ENCODE measurements around the gene LARGE1. TPM values are rescaled to one million over a fixed set of nuclear protein-coding genes. Genes with fewer than 3 reads are reported as not detected.

Gene LARGE1
- total and polyA plus RNA-seq, 2 of the 13 experiments (the other 11 are each of a cell fraction or from before 2014, with no cell fraction given): 8.4 to 11.0 TPM

GRCh38 chr22:33922349-33922681 is 2.0 kb upstream of the LARGE1 start (continued):
- TF ChIP-seq HBP1 (CRISPR knock-in tag; IDR thresholded peaks at IDR 0.05; ENCODE audit: low read depth) (0 out of 2 replicates have a peak, but pooled peaks have one; percentile 8), PITX1 (CRISPR knock-in tag; IDR thresholded peaks at IDR 0.05) (no peak), ZNF558 (CRISPR knock-in tag; IDR thresholded peaks at IDR 0.05; ENCODE audit: borderline replicate concordance) (peak; percentile 55; the same call in 1 of the 2 replicates), AGO2 (optimal IDR thresholded peaks at IDR 0.05; ENCODE audit: low read depth, low read length) (no peak), HNRNPLL (IDR thresholded peaks at IDR 0.05; ENCODE audit: low read depth, low read length, poor library complexity, severe bottlenecking) (peak; percentile 82), PCBP1 (IDR thresholded peaks at IDR 0.05; ENCODE audit: borderline replicate concordance, low read depth, low read length) (0 out of 2 replicates have a peak, but pooled peaks have one; percentile 46), ZFY (CRISPR knock-in tag; IDR thresholded peaks at IDR 0.05) (no peak)

GRCh38 chr22:33921525-33922348 is 1.5 kb upstream of the LARGE1 start:
- Histone ChIP-seq H4K20me1 (ENCODE audit: insufficient read depth, low read length) (no peaks in the 10 kb centered on the region), H3K4me2 (ENCODE audit: low read depth, low read length) (peak overlapping the region; percentile 92), H3K4me3 (replicated peaks in 1 of 3; ENCODE audit: insufficient read depth in 1 of 3, low read depth in 2 of 3, low read length in 3 of 3) (peak overlapping the region; percentile 55 to 77 (median 56)), H3K27ac (ENCODE audit: extremely low read length, insufficient read depth, low read length) (no peak overlapping the region), H3K36me3 (replicated peaks in 1 of 2; ENCODE audit: control insufficient read depth in 1 of 2, insufficient read depth in 2 of 2, low read length in 2 of 2) (no peaks in the 10 kb centered on the region), H2AFZ (ENCODE audit: low read length) (peak overlapping the region; percentile 8), H3K9me3 (ENCODE audit: low read length) (no peaks in the 10 kb centered on the region), H3K9ac (ENCODE audit: insufficient read depth, low read depth, low read length) (peak overlapping the region; percentile 31), H3K79me2 (ENCODE audit: insufficient read depth, low read length) (peaks cover 24% of the 10 kb centered on the region), H3K27me3 (ENCODE audit: control insufficient read depth in 1 of 2, insufficient read depth in 2 of 2, low read length in 2 of 2) (peaks cover 3 to 28% of the 10 kb centered on the region in 2 experiments; a peak in 3 of 5 replicates), H3K4me1 (ENCODE audit: insufficient read depth, low read length) (peaks cover 52% of the 10 kb centered on the region)
- ChIA-PET CTCF (ENCODE audit: low intra/inter-chr PET ratio, low total read pairs) (no interaction called here), POLR2A (interaction anchor here (0.5 to 1.8 kb wide), 4 partner anchors 13 to 382 kb away, joined by 3 to 9 read pairs (median 4); no protein-coding TSS in a partner anchor)
- BruUV-seq (replicated peaks): no TSS peak
- in situ Hi-C loops (cut with HindIII; ENCODE audit: extremely low pct_ligation_motif_present, low pct_unique_long_range_greater_than_20kb) (loop anchor here (5.0 to 25.0 kb wide), 2 partner anchors 186 to 409 kb away; no protein-coding TSS in a partner anchor), intact Hi-C loops (cut with micrococcal nuclease; ENCODE audit: unreplicated experiment) (loop anchor here (2.0 kb wide), 1 partner anchor 619 kb away; no protein-coding TSS in a partner anchor)
- DNase-seq (ENCODE audit: low spot score): peak; percentile 29
- 6% methylated on average over 29 of the region's 52 CpGs for WGBS (ENCODE audit: low lambda C conversion rate)
- ATAC-seq: peak; percentile 40
- no peak for FAIRE-seq
- TF ChIP-seq KDM5A (IDR thresholded peaks at IDR 0.05; ENCODE audit: borderline replicate concordance, low read length) (no peak), STAT6 (CRISPR knock-in tag; IDR thresholded peaks at IDR 0.05; ENCODE audit: borderline replicate concordance) (no peak), PATZ1 (CRISPR knock-in tag; IDR thresholded peaks at IDR 0.05) (0 out of 2 replicates have a peak, but pooled peaks have one; percentile 11), TFAP4 (IDR thresholded peaks at IDR 0.05; ENCODE audit: borderline replicate concordance, low read depth) (0 out of 2 replicates have a peak, but pooled peaks have one; percentile 8), NRL (CRISPR knock-in tag; IDR thresholded peaks at IDR 0.05; ENCODE audit: borderline replicate concordance) (0 out of 2 replicates have a peak, but pooled peaks have one; percentile 21), ZNF788 (CRISPR knock-in tag; IDR thresholded peaks at IDR 0.05; ENCODE audit: borderline replicate concordance) (no peak)
